HG03378 (cell line): ENCODE measurements around the gene CHIA.

Experiments used
- ATAC-seq: cut with Tn5 transposase; IDR thresholded peaks from one replicate; pipeline ENCODE4 v1.9.1; 2021; ENCODE audit warnings: mild to moderate bottlenecking, moderate library complexity; ENCODE audit not compliant: unreplicated experiment

CHIA gene

GRCh38 chr1:111361761-111362160 is 71.1 kb downstream of the CHIA start:
- no peak for ATAC-seq

GRCh38 chr1:111364690-111365089 is 74.0 kb downstream of the CHIA start:
- ATAC-seq, result no peak

GRCh38 chr1:111366256-111366655 is 75.6 kb downstream of the CHIA start:
- no peak for ATAC-seq

DNA sequence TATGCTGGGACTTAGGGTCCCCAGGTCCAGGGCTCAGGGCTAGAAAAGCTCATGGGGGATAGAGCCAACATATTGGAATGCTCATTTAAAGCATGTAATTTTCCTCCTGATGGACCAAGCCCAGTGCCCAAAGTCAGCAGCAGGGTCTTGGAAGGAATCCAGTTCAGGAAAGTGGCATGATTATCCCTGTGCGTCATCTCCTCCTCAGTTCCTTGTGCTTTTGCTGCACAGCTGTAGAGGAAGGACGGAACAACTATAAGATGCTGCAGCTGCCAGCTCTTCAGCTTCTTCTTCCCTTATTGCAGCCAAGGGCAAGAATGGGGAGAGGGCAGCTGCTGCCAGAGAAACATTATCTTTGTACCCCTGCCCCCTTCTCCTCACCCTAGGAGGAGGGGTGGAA is 78.5 kb downstream of the CHIA start:
- no peak for ATAC-seq

DNA sequence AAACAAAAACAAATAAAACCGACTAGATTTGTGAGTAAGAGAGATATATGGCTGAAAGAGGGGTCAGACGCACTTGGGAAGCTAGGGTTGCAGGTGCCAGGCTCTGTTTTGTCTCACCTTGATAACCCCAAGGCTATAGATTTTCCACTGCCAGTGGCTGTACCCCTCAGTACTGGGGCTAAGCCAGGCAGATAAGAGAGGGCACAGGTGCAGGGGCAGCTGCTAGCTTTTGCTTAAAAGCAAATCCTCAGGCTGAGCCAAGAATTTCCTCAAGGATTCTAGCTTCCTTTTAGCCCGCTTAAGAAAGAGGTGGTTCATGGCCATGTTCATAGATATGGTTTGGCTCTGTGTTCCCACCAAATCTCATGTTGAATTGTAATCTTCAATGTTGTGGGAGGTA is 79.0 kb downstream of the CHIA start:
- no peak for ATAC-seq
